Putamen (tissue), 1 donor: ENCODE data around the gene TUSC2.

Experiments used
- DNase-seq: peaks from one replicate; pipeline ENCODE4 v3.0.0-alpha.2; 2016; ENCODE audit warnings: low spot score

Gene TUSC2

GRCh38 chr3:50334339-50335075 is 6.5 kb upstream of the TUSC2 start:
- no peak for DNase-seq

DNA sequence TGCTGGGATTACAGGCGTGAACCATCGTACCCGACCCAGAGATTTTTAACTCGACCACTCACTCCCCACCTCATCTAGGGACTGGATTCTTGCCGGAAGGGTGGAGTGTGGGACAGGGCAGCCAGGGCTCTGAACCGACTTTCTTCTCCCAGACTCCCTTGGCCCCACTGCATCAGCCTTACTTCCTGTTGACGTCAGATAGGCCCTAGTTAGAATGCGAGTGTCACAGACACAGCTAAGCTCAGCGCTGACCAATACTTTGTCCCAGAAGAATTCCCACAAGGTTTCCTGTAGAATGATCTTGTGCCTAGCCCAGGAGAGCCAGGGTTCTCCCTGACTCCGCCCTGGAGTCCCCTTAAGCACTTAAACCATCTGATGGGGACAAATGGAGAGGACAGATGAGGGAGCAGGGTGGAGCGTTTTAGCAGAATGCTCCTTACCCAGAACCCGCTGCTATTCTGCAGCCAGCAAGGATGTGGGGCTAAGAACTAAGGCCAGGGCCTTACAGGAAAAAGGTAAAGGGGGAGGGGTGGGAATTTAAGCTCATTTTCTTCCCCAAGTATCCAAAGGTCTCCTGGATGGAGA is 5.8 kb upstream of the TUSC2 start:
- no peak for DNase-seq

DNA sequence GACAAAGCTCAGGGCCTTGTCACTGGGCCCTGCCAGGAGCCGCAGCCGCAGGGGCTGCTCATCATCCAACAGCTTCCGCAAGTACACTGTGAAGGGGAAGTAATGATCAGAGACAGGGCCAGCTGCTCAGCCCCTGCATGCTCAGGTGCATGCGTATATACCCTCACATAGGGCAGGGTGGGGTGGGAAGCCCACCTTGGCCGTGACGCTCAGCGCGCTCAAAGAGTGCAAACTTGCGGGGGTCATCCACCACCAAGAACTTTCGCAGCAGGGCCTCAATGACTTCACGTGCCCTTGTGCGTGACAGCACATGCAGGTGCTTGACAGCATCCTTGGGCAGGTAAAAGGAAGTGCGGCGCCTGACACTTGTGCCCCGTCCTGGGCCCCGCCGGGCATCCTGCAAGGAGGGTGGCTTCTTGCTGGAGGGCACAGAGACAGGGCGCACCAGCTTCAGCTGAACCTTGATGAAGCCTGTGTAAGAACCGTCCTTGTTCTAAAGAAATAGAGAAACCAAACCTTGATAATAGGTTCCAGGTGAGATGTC is 3.4 kb upstream of the TUSC2 start:
- DNase-seq = no peak

- DNase-seq = no peak
These were observed 2.3 kb upstream of the TUSC2 start for GRCh38 chr3:50330330-50330729.

GRCh38 chr3:50327129-50327528 is 894 bp downstream of the TUSC2 start:
- DNase-seq = no peak

- DNase-seq = no peak
These were observed 1.9 kb downstream of the TUSC2 start for GRCh38 chr3:50326182-50326541.

DNA sequence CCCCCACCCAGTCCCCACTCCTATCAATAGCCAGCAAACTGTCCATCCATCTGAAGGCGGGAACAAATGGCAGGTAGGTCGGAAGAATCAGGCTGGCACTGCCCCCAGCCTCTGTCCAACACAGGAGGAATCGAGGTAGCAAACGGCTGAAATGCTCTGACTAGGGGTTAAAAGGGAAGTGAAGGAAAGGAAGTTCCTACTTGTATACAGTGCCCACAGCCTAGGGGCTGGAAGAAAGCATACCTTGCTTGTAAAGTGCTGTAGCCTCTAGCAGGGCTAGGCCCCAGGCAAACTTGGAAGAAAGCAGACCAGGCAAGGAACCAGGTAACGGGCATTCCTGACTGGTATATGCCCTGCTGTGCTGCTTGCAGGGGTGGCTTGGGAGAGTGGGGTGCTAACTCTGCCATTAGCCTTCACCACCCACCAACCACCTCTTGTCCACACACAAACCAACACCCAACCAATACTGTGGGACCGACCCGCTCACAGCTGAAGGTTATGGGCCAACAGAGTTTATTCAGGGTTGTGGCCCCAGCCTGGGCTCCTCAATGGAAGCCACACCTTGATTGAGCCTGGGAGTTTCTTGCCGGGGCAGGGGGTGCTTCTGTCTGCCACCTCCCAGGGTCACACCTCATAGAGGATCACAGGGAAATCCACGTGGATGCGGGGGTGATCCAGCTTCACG is 2.4 kb downstream of the TUSC2 start:
- no peak for DNase-seq

- no peak for DNase-seq
These were observed 2.9 kb downstream of the TUSC2 start for GRCh38 chr3:50325113-50325480.

DNA sequence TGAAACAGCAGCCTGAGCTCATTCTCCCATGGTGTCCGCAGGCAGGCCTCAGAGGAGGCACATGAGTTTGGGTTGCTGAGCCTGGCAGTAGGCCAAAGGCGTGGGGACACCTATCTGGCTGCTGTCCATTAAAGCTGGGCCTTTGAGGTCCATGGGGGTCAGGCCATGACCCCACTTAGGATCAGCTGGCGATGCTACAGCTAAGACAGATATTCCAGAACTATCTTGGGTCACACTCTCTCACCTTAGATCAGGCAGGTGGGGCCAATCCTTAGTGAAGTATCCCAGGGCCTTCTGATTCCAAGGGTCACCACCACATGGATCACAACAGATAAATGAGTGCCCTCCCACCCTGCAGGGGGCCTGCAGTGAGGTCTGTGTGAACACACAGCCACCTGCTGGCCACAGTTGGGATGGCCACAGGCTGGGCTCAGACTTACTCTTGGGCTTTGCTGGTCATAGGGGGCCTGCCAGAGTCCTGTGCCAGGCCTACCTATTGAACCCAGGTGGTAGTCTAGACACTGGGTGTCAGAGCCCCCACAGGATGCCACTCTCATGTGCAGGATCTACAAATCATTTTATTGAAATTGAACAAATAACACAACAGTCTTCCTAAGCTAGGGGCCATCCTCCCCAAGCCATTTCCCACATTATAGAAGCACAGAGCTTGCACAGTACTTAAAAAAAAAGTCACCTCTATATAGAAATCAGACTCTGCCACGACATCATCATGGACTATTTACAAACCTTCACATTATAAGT is 3.5 kb downstream of the TUSC2 start:
- DNase-seq = no peak

DNA sequence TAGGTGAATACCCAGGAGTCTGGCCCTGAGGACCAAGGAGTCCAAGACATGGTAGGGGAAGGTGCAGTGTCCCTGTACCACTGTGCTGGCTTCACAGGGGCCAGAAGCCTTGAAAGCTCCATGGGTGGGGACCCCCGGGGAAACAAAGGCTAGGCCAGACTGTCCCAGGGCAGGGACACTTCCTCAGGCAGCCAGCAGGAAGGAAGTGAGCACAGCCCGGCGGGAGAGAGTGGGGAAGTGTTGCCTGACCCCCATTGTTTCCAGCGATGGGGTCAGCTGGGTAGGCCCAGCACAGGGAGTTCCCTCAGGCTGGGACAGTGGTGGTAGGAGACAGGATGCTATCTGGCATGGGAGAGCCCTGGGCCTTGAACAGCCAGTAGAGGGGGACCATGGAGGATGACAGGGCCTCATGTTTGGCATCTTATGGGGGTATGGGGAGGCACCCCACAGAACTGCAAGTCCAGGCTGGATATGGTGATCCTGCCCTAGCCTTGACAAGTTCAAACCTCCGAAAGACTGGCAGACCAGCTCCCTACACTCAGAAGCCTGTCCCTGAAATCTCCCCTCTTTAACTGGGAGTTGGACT is 4.3 kb downstream of the TUSC2 start:
- no peak for DNase-seq

DNA sequence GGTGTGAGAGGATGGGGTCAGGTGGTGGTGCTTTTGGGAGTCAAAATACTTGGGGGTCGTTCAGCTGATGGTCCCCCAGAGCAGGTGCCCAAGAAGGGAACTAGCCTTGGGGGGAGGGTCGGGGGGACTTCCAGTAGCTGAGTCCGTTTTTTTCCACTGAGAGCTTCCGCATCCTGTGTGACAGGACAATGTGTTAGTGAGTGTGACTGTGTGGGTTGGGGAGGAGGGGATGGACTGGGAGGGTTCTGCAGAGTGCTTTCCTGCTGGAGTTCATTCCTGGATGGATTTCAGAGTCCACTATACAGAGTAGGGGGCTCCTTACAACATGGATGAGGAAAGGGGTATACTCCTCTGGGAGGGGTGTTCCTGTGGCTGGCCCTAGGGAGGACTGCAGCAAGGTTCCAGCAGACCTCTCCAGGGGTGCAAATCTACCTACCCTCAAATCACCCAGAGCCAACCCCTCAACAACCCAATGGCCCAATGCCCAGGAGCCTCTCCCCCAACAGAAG is 4.9 kb downstream of the TUSC2 start:
- DNase-seq = no peak

- no peak for DNase-seq
These were observed 5.5 kb downstream of the TUSC2 start, which contains the start of gene HYAL2 for GRCh38 chr3:50322386-50323091. TSS of gene HYAL2 (minus strand) at chr3:50322745. CDS start at chr3:50320489, 2,256 bp downstream.

- no peak for DNase-seq
These were observed 6.0 kb downstream of the TUSC2 start for GRCh38 chr3:50322115-50322385.

DNA sequence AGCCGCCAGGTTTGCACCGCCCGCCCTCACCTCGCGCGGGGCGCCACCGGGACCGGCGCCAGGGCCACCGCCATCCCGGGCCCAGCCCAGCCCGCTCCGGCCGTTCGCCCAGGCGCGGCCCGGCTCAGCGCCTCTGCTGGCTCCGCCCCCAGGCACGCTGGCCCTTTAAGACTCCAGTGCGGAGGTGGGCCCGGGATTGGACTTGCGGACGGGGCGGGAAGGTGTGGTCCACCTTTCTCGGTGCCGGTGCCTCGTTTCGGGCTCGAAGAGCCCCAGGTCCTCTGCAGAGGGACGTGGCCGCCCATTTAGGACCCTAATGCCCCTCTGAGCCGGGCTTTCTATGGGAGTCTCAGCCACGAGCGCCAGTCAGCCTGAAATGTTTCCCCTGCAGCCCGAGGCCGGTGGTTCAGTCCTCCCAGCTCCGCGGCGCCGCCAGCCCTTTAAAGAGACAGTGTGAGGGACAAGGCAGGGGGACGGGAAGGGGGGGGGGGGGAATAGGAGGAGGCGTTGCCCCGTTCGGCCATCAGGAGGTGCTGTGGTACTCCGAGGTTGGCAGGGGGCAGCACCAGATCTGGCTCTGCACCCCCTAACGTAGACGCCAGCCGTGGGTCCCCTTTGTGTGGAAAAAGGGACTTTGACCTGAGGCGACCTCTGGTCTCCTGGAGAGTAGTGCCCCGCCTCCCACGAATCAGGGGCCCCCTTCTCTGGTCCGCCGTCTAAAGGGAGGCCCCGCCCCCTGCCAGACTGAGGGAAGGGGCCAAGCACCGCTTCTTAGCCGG is 6.5 kb downstream of the TUSC2 start:
- peak; percentile 89 for DNase-seq

GRCh38 chr3:50320853-50321335 is 7.1 kb downstream of the TUSC2 start:
- peak; percentile 84 for DNase-seq

- no peak for DNase-seq
These were observed 8.0 kb downstream of the TUSC2 start for GRCh38 chr3:50319894-50320625.

DNA sequence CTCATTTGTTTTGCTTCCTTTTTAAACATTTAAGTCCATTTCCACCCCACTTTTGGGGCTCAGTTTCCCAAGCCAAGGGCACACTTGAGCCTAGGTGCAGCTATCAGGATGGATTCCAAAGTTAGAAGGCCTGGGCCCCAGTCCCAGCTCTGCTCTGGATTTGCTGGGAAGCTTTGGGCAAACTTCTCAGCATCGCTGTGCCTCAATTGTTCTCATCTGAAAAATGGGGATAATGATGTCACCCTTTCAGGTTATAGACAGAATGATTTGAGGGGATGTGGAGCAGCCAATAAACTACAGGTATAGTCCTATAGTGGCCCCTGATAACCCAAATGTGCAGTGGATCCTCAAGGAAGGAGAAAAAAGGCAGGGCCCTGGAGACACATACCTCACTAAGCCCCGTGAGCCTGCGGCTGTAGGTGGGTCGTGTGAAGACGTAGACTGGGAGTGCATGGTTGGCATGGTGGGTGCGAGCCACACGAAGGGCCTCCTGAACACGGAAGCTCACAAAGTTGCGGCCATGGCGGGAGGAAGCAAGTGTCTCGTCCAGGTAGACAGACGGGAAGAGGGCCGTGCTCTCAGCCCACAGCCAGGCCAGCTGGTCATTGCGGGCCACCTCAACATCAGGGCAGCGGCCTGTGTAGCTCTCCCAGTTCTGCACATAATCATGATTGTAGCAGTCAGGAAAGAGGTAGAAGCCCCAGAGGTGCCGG is 8.7 kb downstream of the TUSC2 start:
- DNase-seq = no peak

DNA sequence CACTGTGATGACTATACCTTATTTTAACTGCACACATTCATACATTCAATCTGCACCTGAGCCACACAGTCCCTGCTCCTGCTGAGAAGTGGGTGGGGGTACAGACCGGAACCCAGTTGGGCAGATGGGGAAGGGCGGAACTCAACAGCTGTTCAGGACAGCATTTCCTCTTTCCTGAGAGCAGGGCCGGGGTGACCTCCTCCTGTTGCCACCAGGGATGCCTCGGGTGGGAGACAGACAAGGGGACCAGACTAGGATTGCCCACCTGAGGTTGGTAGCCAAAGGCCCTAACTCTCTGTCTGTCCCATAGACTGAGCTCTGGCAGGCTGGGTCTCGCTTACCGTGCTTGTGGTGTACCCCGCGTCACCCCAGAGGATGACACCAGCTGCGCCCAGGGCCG is 9.4 kb downstream of the TUSC2 start:
- DNase-seq = no peak

DNA sequence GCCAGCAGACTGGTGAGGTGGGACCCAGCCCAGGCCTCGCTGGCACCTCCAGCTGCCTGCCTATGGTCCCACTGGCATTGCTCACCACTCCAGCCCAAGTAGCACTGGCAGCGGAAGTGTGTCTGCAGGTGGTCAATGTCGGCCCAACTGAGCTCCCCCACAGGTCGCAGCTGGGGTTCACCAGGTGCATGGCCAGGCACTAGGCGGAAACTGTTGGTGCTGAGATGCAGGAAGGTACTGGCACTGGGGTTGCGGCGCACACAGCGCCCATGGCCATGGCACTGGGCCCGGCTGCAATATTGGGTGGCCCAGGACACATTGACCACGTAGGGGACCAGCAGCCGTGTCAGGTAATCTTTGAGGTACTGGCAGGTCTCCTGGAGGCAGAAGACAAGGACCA is 9.9 kb downstream of the TUSC2 start:
- DNase-seq = no peak
